HK-2 (cell line): ENCODE measurements around the gene POU2F1.

Experiments used
- DNase-seq: peaks from one replicate; pipeline ENCODE4 v3.0.0-alpha.2; 2018; ENCODE audit not compliant: unreplicated experiment

POU2F1 gene

DNA sequence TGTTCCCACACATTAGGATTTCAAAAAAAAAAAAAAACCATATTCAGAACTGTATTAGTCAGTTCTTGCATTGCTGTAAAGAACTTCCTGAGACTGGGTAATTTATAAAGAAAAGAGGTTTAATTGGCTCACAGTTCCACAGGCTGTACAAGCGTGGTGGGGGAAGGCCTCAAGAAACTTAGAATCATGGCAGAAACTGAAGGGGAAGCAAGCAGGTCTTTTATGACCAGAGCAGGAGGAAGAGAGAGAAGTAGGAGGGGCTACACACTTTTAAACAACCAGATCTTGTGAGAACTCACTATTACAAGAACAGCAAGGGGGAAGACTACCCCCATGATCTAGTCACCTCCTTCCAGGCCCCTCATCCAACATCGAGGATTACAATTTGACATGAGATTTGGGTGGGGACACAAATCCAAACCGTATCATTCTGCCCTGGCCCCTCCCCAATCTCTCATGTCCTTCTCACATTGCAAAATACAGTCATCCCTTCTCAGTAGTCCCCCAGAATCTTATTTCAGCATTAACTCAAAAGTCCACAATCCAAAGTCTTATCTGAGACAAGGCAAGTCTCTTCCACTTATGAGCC is 51.8 kb downstream of the POU2F1 start:
- no peak for DNase-seq

DNA sequence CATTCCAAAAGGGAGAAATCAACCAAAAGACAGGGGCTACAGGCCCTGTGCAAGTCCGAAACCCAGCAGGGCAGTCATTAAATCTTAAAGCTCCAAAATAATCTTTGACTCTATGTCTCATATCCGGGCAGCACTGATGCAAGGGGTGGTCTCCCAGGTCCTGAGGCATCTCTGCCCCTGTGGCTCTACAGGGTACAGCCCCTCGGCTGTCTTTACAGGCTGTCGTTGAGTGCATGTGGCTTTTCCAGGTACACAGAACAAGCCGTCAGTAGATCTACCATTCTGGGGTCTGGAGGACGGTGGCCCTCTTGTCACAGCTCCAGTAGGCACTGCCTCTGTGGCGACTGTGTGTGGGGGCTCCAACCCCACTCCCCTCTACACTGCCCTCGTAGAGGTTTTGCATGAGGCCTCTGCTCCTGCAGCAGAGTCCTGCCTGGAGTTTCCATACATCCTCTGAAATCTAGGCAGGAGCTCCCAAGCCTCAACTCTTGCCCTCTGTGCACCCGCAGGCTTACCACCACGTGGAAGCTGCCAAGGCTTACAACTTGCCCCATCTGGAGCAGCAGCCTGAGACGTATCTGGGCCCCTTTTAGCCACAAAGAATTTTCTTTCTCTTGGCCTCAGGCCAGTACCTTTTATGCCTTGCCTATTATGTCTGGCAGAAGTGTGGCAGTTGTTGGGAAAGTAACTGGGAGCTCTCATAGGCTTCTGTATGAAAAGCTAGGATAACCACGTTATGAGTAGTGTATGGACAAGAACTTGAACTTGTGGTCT is 52.5 kb downstream of the POU2F1 start:
- peak; percentile 10 for DNase-seq

DNA sequence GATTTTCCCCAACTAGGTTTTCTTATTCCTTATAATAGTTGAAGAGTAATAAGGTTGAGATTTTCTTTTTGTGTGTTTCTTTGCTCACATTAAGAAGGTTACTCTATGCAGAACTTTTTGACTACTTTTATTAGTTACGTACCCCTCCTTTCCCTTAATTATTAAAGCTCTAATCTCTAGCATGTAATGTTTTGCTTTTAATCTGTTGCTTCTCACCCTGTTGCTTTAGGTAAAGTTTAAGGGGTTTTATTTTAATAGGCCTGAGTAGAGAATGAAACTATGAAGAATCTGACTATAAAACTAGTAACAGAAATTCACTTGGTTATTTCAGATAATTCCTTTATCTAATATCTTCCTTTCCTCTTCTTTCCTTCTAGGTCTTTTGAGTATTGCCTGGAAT is 53.4 kb downstream of the POU2F1 start:
- no peak for DNase-seq

DNA sequence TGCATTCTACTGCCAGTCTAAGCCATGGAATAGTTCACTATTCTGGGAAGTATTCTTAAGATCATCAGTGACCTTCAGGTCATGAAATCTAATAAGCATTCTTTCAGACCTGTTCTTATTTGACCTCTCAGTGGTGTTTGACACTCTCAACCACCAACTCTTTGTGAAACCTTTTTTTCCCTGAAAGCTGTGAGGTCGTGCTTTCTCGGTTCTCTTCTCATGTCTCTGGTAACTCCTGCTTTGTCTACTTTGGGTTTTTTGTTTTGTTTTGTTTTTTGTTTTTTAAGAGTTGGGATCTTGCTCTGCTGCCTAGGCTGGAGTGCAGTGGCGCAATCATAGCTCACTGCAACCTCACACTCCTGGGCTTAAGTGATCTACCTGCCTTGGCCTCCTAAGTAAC is 56.3 kb downstream of the POU2F1 start:
- DNase-seq, result no peak

DNA sequence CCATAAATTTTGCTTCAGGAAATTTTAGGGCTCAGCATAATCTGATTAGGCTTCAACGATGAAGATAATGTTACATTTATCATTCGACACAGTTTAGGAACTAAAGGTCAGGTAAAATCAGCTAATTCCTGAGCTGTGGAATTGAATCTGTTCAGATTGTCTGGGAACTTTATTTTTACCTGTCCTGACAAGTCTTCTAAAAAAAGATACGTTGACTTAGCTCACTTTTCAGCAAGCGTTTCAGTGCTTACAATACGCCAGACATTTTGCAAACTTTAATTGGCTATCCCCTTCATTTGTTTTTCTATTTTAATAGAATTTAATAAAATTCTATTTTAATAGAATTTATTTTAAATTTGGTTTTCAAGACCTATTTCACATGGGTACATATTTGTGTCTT is 57.8 kb downstream of the POU2F1 start:
- no peak for DNase-seq

DNA sequence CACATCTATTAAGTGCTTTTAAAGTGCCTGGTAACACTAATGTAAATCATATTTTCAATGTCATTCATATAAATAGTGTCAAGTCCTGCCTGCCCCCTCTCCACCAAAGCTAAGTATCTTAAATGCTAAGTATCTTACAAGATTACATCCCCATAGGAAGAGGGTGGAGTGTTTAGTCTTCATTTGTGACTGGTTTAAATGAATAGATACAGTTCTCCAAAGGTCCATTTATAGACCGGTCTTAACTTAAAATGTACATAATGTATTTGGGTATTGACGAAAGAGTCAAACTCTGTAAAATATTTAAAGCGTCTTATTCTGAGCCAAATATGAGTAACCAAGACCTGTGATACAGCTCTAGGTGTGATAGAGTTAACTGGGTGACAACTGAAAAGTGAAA is 60.2 kb downstream of the POU2F1 start:
- DNase-seq, result no peak

DNA sequence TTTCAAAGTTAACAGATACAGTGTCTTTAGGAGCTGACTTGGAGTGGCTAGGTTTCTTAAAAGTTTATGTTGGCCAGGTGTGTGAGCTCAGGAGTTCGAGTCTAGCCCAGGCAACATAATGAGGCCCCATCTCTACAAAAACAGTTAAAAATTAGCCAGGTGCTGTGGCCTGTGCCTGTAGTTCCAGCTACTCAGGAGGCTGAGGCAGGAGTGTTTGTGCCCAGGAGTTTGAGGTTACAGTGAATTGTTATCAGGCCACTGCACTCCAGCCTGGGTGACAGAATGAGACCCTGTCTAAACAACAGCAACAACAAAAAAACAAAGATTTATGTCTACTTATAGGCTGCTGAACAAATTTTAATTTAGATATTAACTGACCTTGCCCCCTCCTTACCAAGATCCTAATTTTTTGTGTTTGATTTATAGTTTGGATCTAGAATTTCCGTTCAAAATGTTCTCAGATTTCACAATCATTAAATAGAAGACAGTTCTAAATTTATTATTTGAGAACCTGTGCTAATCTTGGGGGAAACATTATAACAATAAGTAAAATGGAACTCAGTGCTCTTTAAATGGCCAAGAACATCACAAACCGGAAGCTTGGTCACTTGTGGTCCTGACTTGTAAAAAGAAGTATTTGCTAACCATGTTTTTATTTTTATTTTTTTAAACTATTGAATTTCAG is 67.8 kb downstream of the POU2F1 start:
- no peak for DNase-seq

DNA sequence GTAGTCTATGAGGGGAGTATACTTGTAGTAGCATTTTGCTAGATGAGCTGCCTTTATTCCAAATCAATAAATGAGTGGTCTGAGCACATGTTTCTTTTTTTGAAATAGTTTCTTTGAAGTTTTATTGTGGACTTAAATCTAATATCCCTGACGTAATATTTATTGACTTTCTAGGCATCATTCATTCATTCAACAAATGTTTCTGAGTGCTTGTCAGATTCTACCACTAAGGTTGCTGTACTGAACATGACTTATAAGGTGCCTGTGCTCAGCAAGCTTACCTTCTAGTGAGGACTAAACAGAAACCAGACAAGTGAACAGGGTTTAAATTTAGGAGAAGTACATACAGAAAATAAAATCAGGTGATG is 68.4 kb downstream of the POU2F1 start:
- no peak for DNase-seq

DNA sequence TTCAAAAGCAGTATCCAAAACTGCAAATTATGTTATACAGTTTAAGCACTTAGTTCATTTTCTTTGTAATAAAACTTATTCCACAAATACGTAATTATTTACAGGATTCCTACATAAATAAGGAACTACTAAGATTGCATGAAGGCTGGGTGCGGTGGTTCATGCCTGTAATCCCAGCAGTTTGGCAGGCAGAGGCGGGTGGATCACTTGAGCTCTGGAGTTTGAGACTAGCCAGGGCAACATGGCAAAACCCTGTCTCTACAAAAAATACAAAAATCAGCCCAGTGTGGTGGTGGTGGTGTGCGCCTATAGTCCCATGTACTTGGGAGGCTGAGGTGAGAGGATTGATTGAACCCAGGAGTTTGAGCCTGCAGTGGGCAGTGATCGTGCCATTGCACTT is 69.3 kb downstream of the POU2F1 start:
- no peak for DNase-seq

DNA sequence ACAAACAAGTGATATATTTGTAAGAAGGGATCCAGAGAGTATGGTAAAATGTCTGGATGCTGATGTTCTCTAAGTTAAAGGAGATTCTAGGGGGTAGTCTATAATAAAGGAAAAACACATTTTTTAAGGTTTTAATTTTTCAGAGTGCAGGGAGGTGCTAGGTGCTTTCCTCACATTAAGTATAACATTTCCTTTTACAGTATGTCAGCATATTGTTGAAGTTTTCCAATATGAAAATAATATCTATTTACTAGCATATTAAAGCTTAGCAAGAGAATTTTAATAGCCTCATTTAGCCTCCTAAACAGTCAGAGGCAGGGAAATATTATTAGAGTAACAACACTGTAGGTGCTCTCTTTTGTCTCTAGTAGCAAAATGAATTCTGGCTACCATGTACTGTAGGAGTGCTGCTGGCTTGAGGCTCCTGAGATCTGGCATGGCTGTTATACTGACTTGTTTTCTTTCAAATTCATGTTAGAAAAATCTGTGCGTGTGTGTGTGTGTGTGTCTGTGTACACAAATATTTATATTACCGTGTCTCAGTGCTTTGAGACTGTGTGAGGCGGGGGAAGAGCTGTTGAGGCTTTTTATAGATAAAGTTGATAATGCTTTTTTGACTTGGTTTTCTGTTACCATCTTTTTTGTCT is 71.0 kb downstream of the POU2F1 start:
- DNase-seq, result no peak

DNA sequence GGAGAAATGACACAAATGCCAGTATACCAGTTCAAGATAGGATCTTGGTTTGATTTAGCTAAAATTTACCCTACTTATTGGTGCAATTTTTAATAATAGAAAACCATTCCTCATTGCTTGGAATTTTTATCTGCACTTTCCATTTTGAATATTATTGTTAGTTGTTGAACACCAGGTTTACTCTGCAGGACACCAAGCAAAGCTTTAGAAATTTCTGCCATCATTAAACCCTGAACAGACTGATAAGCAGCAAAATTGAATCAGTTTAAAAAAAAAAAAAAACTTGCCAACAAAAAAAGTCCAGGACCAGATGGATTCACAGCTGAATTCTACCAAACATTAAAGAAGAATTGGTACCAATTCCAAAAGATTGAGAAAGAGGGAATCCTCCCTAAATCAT is 71.5 kb downstream of the POU2F1 start:
- no peak for DNase-seq

DNA sequence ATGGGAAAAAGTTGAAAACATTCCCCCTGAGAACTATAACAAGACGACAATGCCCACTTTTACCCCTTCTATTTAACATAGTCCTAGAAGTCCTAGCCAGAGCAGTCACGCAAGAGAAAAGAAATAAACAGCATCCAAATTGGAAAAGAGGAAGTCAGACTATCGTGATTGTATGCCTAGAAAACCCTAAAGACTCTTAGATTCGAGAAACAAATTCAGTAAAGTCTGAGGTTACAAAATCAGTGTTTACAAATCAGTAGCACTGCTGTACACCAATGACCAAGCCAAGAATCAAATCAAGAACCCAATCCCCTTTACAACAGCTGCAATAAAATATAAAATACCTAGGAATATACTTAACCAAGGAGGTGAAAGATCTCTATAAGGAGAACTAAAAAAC is 72.4 kb downstream of the POU2F1 start:
- DNase-seq, result no peak

DNA sequence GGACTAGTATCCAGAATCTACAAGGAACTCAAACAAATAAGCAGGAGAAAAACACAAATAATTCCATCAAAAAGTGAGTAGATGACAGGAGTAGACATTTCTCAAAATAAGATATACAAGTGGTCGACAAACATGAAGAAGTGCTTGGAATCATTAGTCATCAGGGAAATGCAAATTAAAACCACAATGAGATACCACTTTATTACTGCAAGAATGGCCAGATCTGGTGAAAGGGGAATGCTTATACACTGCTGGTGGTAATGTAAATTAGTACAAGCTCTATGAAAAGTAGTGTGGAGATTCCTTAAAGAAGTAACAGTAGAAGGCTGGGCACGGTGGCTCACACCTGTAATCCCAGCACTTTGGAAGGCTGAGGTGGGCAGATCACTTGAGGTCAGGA is 73.8 kb downstream of the POU2F1 start:
- DNase-seq, result no peak

DNA sequence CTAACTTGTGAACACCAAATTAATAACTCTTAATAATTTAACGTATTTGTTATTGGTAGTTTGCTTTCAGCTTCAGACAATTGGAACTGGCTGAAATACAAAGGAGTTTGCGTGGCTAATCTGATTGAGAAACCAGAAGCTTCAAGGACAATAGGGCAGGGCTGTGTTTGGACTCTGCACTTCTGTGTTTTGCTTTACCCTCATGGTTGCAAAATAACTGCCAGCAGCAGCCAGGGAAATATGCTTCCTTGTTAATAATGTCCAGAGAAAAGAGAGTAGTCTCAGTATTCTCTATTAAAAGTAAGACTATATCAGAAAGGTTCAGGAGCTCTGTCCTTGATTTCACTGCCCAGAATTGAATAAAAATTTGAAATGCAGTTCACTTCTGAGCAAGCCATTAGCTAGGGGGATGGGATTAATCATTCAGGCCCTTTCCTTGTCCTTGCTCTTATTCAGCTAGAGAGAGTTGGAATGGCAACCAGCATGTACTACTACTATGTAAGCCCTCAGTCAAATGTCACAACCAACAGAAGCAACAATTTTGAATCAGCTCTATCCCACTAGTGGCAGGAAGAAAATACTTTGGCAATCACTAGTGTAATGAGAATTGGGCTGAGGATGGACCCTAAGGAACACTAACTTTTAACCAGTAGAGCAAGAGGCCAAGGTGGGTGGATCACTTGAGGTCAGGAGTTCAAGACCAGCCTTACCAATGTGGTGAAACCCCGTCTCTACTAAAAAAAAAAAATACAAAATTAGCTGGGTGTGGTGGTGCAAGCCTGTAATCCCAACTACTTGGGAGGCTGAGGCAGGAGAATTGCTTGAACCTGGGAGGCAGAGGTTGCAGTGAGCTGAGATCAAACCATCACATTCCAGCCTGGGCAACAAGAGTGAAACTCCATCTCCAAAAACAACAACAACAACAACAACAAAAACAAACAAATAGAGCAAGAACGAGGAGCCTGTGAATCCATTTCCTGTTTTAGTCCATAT is 76.8 kb downstream of the POU2F1 start:
- DNase-seq, result no peak

DNA sequence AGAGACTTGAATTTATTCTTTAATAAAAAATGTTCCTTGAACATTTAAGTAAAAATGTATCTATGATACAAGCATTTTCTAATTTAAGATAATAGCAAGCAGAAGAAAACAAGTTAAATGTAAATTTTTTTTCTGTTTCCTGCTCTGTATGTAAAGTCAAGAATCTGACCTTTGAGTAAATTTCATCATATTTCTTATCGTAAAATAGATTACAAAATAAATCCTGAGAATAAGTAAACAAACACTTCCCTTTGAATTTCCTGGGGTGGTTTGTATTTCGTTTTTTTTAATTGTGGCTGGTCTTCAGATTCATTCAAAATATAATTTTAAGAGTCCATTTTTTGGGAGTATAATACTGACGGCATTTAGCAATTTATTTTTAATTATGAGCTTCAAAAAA is 77.6 kb downstream of the POU2F1 start:
- DNase-seq, result no peak

DNA sequence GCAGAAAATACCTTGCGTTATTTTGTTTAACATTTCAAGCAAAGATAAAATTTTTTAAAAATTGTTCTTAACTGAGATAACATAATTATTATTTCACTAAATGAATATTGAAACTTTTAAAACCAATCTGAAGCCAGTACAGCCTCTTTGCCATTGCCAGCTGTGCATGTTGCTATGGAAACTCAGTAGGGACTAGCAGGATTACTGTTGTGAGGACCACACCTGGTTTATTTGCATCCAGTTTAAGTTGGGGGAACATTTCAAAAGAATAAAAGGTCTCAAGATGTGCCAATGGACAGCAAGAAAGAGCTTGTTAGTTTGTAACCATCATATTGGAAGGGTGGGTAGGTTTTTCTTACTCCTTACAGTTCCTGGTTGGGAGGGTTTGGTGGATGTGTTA is 80.7 kb downstream of the POU2F1 start:
- no peak for DNase-seq

DNA sequence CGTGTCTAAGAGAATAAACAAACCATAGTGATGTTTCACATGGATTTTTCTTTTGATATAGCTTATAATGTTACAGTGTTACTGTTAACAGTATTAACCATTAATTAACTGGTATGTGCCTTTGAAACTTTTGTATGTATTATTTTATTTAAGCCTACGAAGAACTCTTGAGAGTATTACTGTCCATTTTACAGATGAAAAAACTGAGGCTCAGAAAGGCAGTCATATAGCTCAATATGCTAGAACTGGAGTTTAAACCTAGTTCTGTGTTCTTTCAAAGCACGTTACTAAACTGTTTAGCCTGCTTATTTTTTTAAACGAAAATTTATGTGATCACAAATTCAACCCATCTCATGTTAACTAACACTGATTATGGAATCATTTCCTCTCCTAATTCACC is 83.5 kb downstream of the POU2F1 start:
- DNase-seq, result no peak

DNA sequence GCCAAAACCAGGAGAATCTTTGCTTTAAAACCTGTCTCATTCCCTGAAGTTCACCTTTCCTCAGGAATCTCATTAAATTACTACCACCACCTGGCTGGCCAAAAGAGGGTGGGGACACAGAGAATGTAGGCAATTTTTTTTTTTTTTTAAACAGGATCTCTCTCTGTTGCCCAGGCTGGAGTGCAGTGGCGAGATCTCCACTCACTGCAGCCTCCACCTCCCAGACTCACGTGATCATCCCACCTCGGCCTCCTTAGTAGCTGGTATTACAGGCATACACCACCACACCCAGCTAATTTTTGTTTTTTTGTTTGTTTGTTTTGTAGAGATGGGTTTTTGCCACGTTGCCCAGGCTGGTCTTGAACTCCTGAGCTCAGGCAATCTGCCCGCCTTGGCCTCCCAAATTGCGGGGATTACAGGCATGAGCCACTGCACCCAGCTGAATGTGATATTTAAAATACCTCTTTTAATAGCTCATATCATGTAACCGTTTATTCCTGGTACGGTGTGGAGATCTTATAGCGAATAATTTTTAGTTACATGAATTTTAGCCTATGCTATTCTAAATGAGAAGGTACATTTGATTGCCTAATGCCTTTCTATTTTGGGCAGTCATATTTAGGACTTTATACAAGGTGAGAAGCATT is 84.5 kb downstream of the POU2F1 start:
- DNase-seq, result no peak

DNA sequence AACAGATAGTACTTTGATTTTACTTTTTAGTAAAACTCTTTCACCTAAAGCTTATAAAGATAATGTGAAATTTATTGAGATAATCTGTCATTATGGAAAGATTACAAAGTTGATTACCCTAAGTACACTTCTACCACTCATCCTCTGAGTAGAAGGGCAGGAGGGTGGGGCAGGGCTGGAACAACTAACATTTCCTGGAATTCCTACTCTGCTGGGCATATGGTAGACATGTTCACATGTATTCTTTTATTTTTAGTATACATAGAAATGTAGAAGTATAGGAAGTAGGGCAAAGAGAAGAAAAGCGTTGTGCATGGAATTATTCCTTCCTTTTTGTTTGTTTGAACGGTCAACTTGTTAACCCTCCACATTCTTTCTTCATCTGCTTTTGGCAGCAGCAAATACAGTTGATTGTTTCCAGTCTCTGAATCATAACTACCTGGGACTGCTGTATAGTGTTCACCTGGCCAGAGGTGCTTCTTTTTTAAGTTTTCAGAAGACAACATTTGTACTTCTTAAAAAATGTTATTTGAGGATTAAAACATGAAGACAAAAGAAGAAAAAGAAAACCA is 85.1 kb downstream of the POU2F1 start:
- no peak for DNase-seq

DNA sequence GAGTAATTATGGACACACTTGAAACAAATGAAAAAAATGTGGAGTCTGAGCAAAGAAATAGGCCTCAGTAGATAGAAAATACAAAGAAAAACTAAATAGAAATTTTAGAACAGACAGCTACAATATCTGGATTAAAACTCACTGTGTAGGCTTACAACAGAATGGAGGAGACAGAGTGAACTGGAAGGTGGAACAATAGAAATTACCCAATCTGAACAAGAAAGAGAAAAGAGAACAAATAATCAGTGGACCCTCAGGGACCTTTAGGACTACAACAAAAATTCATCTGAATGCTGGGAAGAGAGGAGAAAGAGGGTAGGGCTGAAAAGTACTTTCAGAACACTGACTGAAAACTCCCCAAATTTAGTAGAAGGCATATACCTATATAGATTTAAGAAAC is 90.0 kb downstream of the POU2F1 start:
- no peak for DNase-seq

DNA sequence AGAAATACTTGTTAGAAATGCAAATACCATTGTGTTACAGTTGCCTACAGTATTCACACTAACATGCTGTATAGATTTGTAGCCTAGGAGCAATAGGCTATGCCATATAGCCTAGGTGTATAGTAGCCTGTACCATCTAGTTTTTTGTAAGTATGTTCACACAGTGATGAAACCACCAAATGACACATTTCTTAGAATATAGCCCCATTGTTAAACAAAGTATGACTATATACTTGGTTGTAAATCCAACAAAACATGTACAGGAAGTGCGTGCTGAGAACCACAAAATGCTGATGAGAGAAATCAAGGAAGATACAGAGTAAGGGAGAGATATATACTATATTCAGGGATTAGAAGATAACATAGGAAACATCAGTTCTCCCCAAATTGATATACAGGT is 92.2 kb downstream of the POU2F1 start:
- no peak for DNase-seq
